K562 (cell line): ENCODE results near the gene MAP1LC3B. TPM values are rescaled to one million over a fixed set of nuclear protein-coding genes. Genes with fewer than 3 reads are reported as not detected.

Experiments used
- ATF1 ChIP-seq, 2 experiments: fragments of 450-650 bp in 1 of 2; IDR thresholded peaks; 2 replicates each; pipeline ENCODE4 v1.6.1; 2016; ENCODE audit warnings: missing compliant biosample characterization in 1 of 2, missing genetic modification characterization in 1 of 2
- FOXA3 ChIP-seq, 2 experiments: fragments of 450-650 bp in 1 of 2; sonication (generic) in 1 of 2; formaldehyde crosslinking; IDR thresholded peaks in 1 of 2; conservative IDR thresholded peaks in 1 of 2; 2 replicates each; pipeline versions ENCODE4 v1.4.0 to v1.8.0; 2020 to 2022; ENCODE audit warnings: mild to moderate bottlenecking in 2 of 2, missing genetic modification reagents in 1 of 2
- KLF6 ChIP-seq: fragments of 250-450 bp; sonication (Bioruptor Pico); IDR thresholded peaks from 2 replicates; pipeline ENCODE4 v1.4.0; 2020; ENCODE audit warnings: mild to moderate bottlenecking, moderate library complexity, borderline replicate concordance
- MBD2 ChIP-seq: sonication (generic); IDR thresholded peaks from 2 replicates; pipeline ENCODE4 v1.6.1; 2016; ENCODE audit warnings: low read depth, borderline replicate concordance
- MLX ChIP-seq, 2 experiments: fragments of 450-650 bp in 1 of 2; sonication (generic) in 1 of 2; formaldehyde crosslinking; conservative IDR thresholded peaks; 2 replicates each; pipeline versions ENCODE4 v1.4.0 to v1.8.1; 2020 to 2022; ENCODE audit warnings: mild to moderate bottlenecking in 1 of 2, missing genetic modification reagents in 1 of 2
- NFRKB ChIP-seq: fragments of 450-650 bp; IDR thresholded peaks from 2 replicates; pipeline ENCODE4 v1.6.1; 2016; ENCODE audit warnings: low read depth
- NR3C1 ChIP-seq: sonication (generic); formaldehyde crosslinking; IDR thresholded peaks from 2 replicates; pipeline ENCODE4 v1.8.1; 2022; ENCODE audit warnings: missing genetic modification reagents
- RBM15 ChIP-seq: fragments of 200-400 bp; formaldehyde crosslinking; IDR thresholded peaks from 2 replicates; pipeline ENCODE4 v1.6.1; 2018; ENCODE audit warnings: mild to moderate bottlenecking, low read length, moderate library complexity; ENCODE audit not compliant: insufficient read depth
- SMC3 ChIP-seq: conservative IDR thresholded peaks from 2 replicates; pipeline ENCODE4 v1.6.1; 2011; ENCODE audit warnings: low read depth, low read length, improper control_type of control experiment; ENCODE audit not compliant: insufficient read depth
- TFAM ChIP-seq: fragments of 250-450 bp; sonication (Bioruptor Pico); conservative IDR thresholded peaks from 2 replicates; pipeline ENCODE4 v1.5.0; 2021; ENCODE audit warnings: mild to moderate bottlenecking, moderate library complexity
- ZBED1 ChIP-seq: IDR thresholded peaks from 2 replicates; pipeline ENCODE4 v1.6.1; 2014
- ZNF407 ChIP-seq: fragments of 450-650 bp; IDR thresholded peaks from 2 replicates; pipeline ENCODE4 v1.6.1; 2016; ENCODE audit warnings: low read depth
- polyA plus RNA-seq, 8 experiments: library from polyadenylated mRNA; depleted of rRNA in 4 of 8; stranded (reverse) in 5 of 8; unstranded in 3 of 8; fragments of >200 nt; fragmentation: Nextera tagmentation in 2 of 8; fragmentation: Illumina TruSeq in 1 of 8; extraction: Ambion mirVana in 2 of 8; extraction: Trizol in 1 of 8; gene quantifications; 2 replicates each; pipeline versions ENCODE4 v1.2.1 to v1.2.3, GENCODE V29; 2011 to 2014; ENCODE audit warnings: inconsistent platforms in 1 of 8, missing spikeins in 1 of 8
- total RNA-seq, 7 experiments: library from RNA; depleted of rRNA in 6 of 7; stranded (reverse); fragments of >200 nt in 6 of 7; fragmentation: Illumina TruSeq in 2 of 7; extraction: Trizol in 2 of 7; gene quantifications; 2 replicates each; pipeline versions ENCODE4 v1.2.1 to v1.2.3, GENCODE V29; 2011 to 2021; ENCODE audit warnings: low replicate concordance in 1 of 7

Gene MAP1LC3B
- total and polyA plus RNA-seq, 9 of the 15 experiments (the other 6 are each of a cell fraction or from before 2014, with no cell fraction given) = 16.0 to 81.5 (median 36.7) TPM

GRCh38 chr16:87443964-87444363 lies 51.8 kb downstream of the MAP1LC3B start (continued):
- TF ChIP-seq ZNF407 (no peak), NFRKB (no peak), MLX (CRISPR knock-in tag; conservative IDR thresholded peaks at IDR 0.05) (no peak), TFAM (CRISPR knock-in tag) (no peak), FOXA3 (CRISPR knock-in tag; conservative IDR thresholded peaks at IDR 0.05 in 1 of 2, IDR thresholded peaks at IDR 0.05 in 1 of 2) (no peak), SMC3 (no peak), MBD2 (no peak), KLF6 (CRISPR knock-in tag) (no peak), ZBED1 (no peak), RBM15 (no peak), ATF1 (CRISPR knock-in tag; IDR thresholded peaks at IDR 0.05) (no peak), ATF1 (tag; IDR thresholded peaks at IDR 0.05) (no peak), NR3C1 (no peak)
- TF ChIP-seq, all 486 proteins: peak for 0
